CD4-positive, alpha-beta T cell (primary cell): ENCODE measurements around the gene GPM6B. TPM values are rescaled to one million over a fixed set of nuclear protein-coding genes. Genes with fewer than 3 reads are reported as not detected.

Source experiments
- ATAC-seq: fragments of 200-7000 bp; cut with Tn5 transposase; one replicate; pipeline ENCODE4 v1.10.0; 2022; ENCODE audit warnings: mild to moderate bottlenecking; ENCODE audit not compliant: poor library complexity
- CTCF ChIA-PET: fragments of 350-600 bp; sonication (Branson Sonifier 250); formaldehyde crosslinking; loops from one replicate; lab custom pipeline; 2021; ENCODE audit warnings: antibody characterized with exemption, inconsistent platforms; lab: Charles Lee
- POLR2A ChIA-PET: fragments of 350-600 bp; sonication (Branson Sonifier 250); formaldehyde crosslinking; loops from one replicate; lab custom pipeline; 2021; ENCODE audit warnings: antibody characterized with exemption, inconsistent platforms; lab: Charles Lee
- DNase-seq, 14 experiments: peaks; one replicate each; pipeline ENCODE4 v3.0.0-alpha.2; 2013 to 2020; ENCODE audit warnings: mixed read lengths in 2 of 14
- H3K27ac ChIP-seq, 2 donors: one replicate each; pipeline versions ENCODE4 v1.5.1 to v1.7.0; 2013; ENCODE audit warnings: low read length in 2 of 2, low read depth in 1 of 2, mild to moderate bottlenecking in 1 of 2
- H3K27me3 ChIP-seq, 2 experiments: 1 replicate in 1 of 2; 2 replicates in 1 of 2; pipeline versions ENCODE4 v1.6.1 to v1.7.0; 2013; ENCODE audit warnings: low read length in 2 of 2, control low read depth in 1 of 2, mild to moderate bottlenecking in 1 of 2, moderate library complexity in 1 of 2; ENCODE audit not compliant: insufficient read depth in 2 of 2, control insufficient read depth in 1 of 2
- H3K36me3 ChIP-seq: one replicate; pipeline ENCODE4 v1.6.1; 2013; ENCODE audit warnings: low read length, control low read depth; ENCODE audit not compliant: insufficient read depth
- H3K4me1 ChIP-seq: one replicate; pipeline ENCODE4 v1.6.1; 2013; ENCODE audit warnings: low read length, control low read depth; ENCODE audit not compliant: insufficient read depth
- H3K4me3 ChIP-seq: one replicate; pipeline ENCODE4 v1.5.1; 2013; ENCODE audit warnings: mild to moderate bottlenecking, low read length, moderate library complexity
- H3K9me3 ChIP-seq, 2 experiments: 1 replicate in 1 of 2; 2 replicates in 1 of 2; pipeline versions ENCODE4 v1.6.1 to v1.7.0; 2013; ENCODE audit warnings: low read length in 2 of 2, mild to moderate bottlenecking in 2 of 2, control low read depth in 1 of 2, moderate library complexity in 1 of 2; ENCODE audit not compliant: control insufficient read depth in 1 of 2, insufficient read depth in 1 of 2
- H3K27ac Mint-ChIP-seq: one replicate; pipeline ENCODE4 v1.8.0; 2020; ENCODE audit warnings: mixed read lengths
- H3K27me3 Mint-ChIP-seq: one replicate; pipeline ENCODE4 v1.8.0; 2021; ENCODE audit warnings: mixed read lengths
- H3K36me3 Mint-ChIP-seq: one replicate; pipeline ENCODE4 v1.8.0; 2021; ENCODE audit warnings: low read depth, mixed read lengths
- H3K4me1 Mint-ChIP-seq: one replicate; pipeline ENCODE4 v1.8.0; 2021; ENCODE audit warnings: low read depth, mixed read lengths
- H3K4me3 Mint-ChIP-seq: one replicate; pipeline ENCODE4 v1.8.0; 2020; ENCODE audit warnings: mild to moderate bottlenecking, mixed read lengths
- H3K9me3 Mint-ChIP-seq: one replicate; pipeline ENCODE4 v1.8.0; 2020; ENCODE audit warnings: mixed read lengths
- CTCF ChIP-seq: fragments of 200-600 bp; IDR thresholded peaks from one replicate; pipeline ENCODE4 v1.8.0; 2022; ENCODE audit warnings: antibody characterized with exemption, mild to moderate bottlenecking
- intact Hi-C, 2 experiments: fragments of 100-400 bp; cut with DNase I in 1 of 2; cut with micrococcal nuclease in 1 of 2; formaldehyde crosslinking; loops; one replicate each; pipeline versions ENCODE4 v1.15.1 to v1.9.0; 2023 to 2025; cut with DNase I, micrococcal nuclease
- total RNA-seq, 174 experiments: library from RNA in 2 of 174; stranded (reverse) in 2 of 174; gene quantifications; one replicate each; pipeline ENCODE4 v1.2.3 and lab custom pipeline; 2021 to 2026

Gene GPM6B
- total RNA-seq, 2 experiments from 2014 or later = not detected

- Histone ChIP-seq H3K4me3 (no peak overlapping the region), H3K9me3 (no peaks in the 10 kb centered on the region), H3K36me3 (no peaks in the 10 kb centered on the region), H3K27ac (no peak overlapping the region), H3K4me1 (no peaks in the 10 kb centered on the region), H3K27me3 (no peaks in the 10 kb centered on the region)
- peaks cover 8% of the 10 kb centered on the region for H3K27me3 Mint-ChIP-seq
- no peaks in the 10 kb centered on the region for H3K36me3 Mint-ChIP-seq
- no peak overlapping the region for H3K4me3 Mint-ChIP-seq
- CTCF ChIA-PET = no interaction called here
- ATAC-seq (no peak), DNase-seq (no peak)
- TF ChIP-seq CTCF = no peak
- no peaks in the 10 kb centered on the region for H3K9me3 Mint-ChIP-seq
- H3K27ac Mint-ChIP-seq = no peak overlapping the region
- no peaks in the 10 kb centered on the region for H3K4me1 Mint-ChIP-seq
- intact Hi-C loops = no loop called here
- POLR2A ChIA-PET = no interaction called here
Observed at GRCh38 chrX:13808865-13809264, 8.0 kb downstream of the GPM6B start.

GRCh38 chrX:13808293-13808692, 8.6 kb downstream of the GPM6B start:
- Mint-ChIP-seq H3K4me1 (no peaks in the 10 kb centered on the region), H3K27me3 (peaks cover 8% of the 10 kb centered on the region), H3K4me3 (no peak overlapping the region), H3K9me3 (no peaks in the 10 kb centered on the region), H3K27ac (no peak overlapping the region), H3K36me3 (no peaks in the 10 kb centered on the region)
- no peak overlapping the region for H3K4me3 ChIP-seq
- H3K27ac ChIP-seq = no peak overlapping the region
- no peaks in the 10 kb centered on the region for H3K36me3 ChIP-seq
- ChIA-PET POLR2A (no interaction called here), CTCF (no interaction called here)
- no peaks in the 10 kb centered on the region for H3K4me1 ChIP-seq
- no peak for TF ChIP-seq CTCF
- ATAC-seq (no peak), DNase-seq (no peak)
- intact Hi-C loops = no loop called here
- H3K9me3 ChIP-seq = no peaks in the 10 kb centered on the region
- H3K27me3 ChIP-seq = no peaks in the 10 kb centered on the region

GRCh38 chrX:13805241-13805640, 11.7 kb downstream of the GPM6B start:
- peaks cover 5% of the 10 kb centered on the region for H3K27me3 Mint-ChIP-seq
- no peak overlapping the region for H3K4me3 ChIP-seq
- H3K27ac ChIP-seq = no peak overlapping the region
- no peaks in the 10 kb centered on the region for H3K27me3 ChIP-seq
- no peak for DNase-seq
- no peaks in the 10 kb centered on the region for H3K36me3 ChIP-seq
- no peak for TF ChIP-seq CTCF
- H3K4me1 Mint-ChIP-seq = no peaks in the 10 kb centered on the region
- no peak overlapping the region for H3K27ac Mint-ChIP-seq
- POLR2A ChIA-PET = no interaction called here
- H3K9me3 Mint-ChIP-seq = no peaks in the 10 kb centered on the region
- no peak overlapping the region for H3K4me3 Mint-ChIP-seq
- no peaks in the 10 kb centered on the region for H3K4me1 ChIP-seq
- no peaks in the 10 kb centered on the region for H3K36me3 Mint-ChIP-seq
- no peaks in the 10 kb centered on the region for H3K9me3 ChIP-seq
- intact Hi-C loops = no loop called here
- ATAC-seq = no peak
- CTCF ChIA-PET = no interaction called here
